Measurements from ENCODE around the gene DHH. TPM values are rescaled to one million over a fixed set of nuclear protein-coding genes. Genes with fewer than 3 reads are reported as not detected.

The DHH gene
- total and polyA plus RNA-seq, 8 donors = 0.10 to 1.1 (median 0.22) TPM; not detected in 2

- intact Hi-C loops (cut with DNase I; ENCODE audit: low total_unique reads) = no loop called here
- Histone ChIP-seq H3K4me3 (no peak overlapping the region), H3K4me1 (no peaks in the 10 kb centered on the region), H3K36me3 (peaks cover 95 to 100% (median 98%) of the 10 kb centered on the region in 4 donors), H3K9me3 (no peaks in the 10 kb centered on the region), H3K27ac (no peak overlapping the region), H3K27me3 (no peaks in the 10 kb centered on the region)
- no peak for TF ChIP-seq POLR2A (IDR thresholded peaks at IDR 0.05)
- no peak for TF ChIP-seq EP300 (IDR thresholded peaks at IDR 0.05)
- TF ChIP-seq CTCF (IDR thresholded peaks at IDR 0.05) = no peak
- TF ChIP-seq POLR2AphosphoS5 (IDR thresholded peaks at IDR 0.05) = no peak
- DNase-seq = no peak
- WGBS, 5 donors = 87 to 94% (median 92%) methylated on average over 7 to 9 of the region's 9 CpGs
Measured at GRCh38 chr12:49037111-49037946, 57.3 kb downstream of the DHH start.

Small RNA genes within 50 kb of the gene (small RNA-seq; reads per million reads assigned to genes)
- gene RF00019 = 0 reads per million in 4 donors

Other genes with a start within 250 kb of the DHH start
- 10 to 100 TPM; 31.3 to 88.1 (median 82.2) TPM for gene DDX23, start 242.6 kb downstream of the DHH start, total RNA-seq
- 10 to 100 TPM; 30.3 to 41.7 (median 34.2) TPM for gene DDX23, start 242.6 kb downstream of the DHH start, polyA plus RNA-seq
- 10 to 100 TPM in 1 of 5 donors, 1 to 10 TPM in 3, not detected in 1; 3.5 to 21.0 (median 5.0) TPM for gene RND1, start 228.9 kb downstream of the DHH start, total RNA-seq
- gene RND1, start 228.9 kb downstream of the DHH start, polyA plus RNA-seq = 10 to 100 TPM; 12.2 to 20.5 (median 20.5) TPM
- 10 to 100 TPM in 3 of 5 donors, 1 to 10 TPM in 2; 7.6 to 53.6 (median 16.0) TPM for gene FKBP11, start 169.3 kb downstream of the DHH start, total RNA-seq
- 10 to 100 TPM; 32.7 to 63.6 (median 47.7) TPM for gene FKBP11, start 169.3 kb downstream of the DHH start, polyA plus RNA-seq
- 10 to 100 TPM; 35.0 to 54.5 (median 42.4) TPM for gene ARF3, start 137.3 kb downstream of the DHH start, total RNA-seq
- 10 to 100 TPM; 34.7 to 56.5 (median 42.6) TPM for gene ARF3, start 137.3 kb downstream of the DHH start, polyA plus RNA-seq
- gene WNT10B, start 123.1 kb downstream of the DHH start, total RNA-seq = 10 to 100 TPM in 1 of 5 donors, 1 to 10 TPM in 1, not detected in 3; 3.1 to 21.7 TPM
- gene WNT10B, start 123.1 kb downstream of the DHH start, polyA plus RNA-seq = under 1 TPM in 1 of 3 donors, not detected in 2; 0.68 TPM
- not detected for gene WNT1, start 116.5 kb downstream of the DHH start, total RNA-seq
- gene WNT1, start 116.5 kb downstream of the DHH start, polyA plus RNA-seq = not detected
- under 1 TPM in 1 of 5 donors, not detected in 4; 0.18 TPM for gene DDN, start 95.4 kb downstream of the DHH start, total RNA-seq
- under 1 TPM; 0.08 to 0.31 (median 0.19) TPM for gene DDN, start 95.4 kb downstream of the DHH start, polyA plus RNA-seq
- 10 to 100 TPM in 4 of 5 donors, 1 to 10 TPM in 1; 5.8 to 68.7 (median 36.9) TPM for gene PRKAG1, start 76.0 kb downstream of the DHH start, total RNA-seq
- gene PRKAG1, start 76.0 kb downstream of the DHH start, polyA plus RNA-seq = 10 to 100 TPM; 42.6 to 61.7 (median 48.7) TPM
- gene KMT2D, start 34.0 kb downstream of the DHH start, total RNA-seq = 100 to 1,000 TPM in 3 of 5 donors, 10 to 100 TPM in 2; 65.4 to 220 (median 110) TPM
- 10 to 100 TPM in 1 of 3 donors, 1 to 10 TPM in 2; 3.2 to 17.2 (median 7.4) TPM for gene KMT2D, start 34.0 kb downstream of the DHH start, polyA plus RNA-seq
- gene RHEBL1, start 24.8 kb downstream of the DHH start, total RNA-seq = not detected
- gene RHEBL1, start 24.8 kb downstream of the DHH start, polyA plus RNA-seq = 1 to 10 TPM in 1 of 3 donors, under 1 TPM in 1, not detected in 1; 0.75 to 1.0 TPM
- gene LMBR1L, start 16.0 kb upstream of the DHH start, total RNA-seq = 10 to 100 TPM; 11.2 to 61.4 (median 54.9) TPM
- gene LMBR1L, start 16.0 kb upstream of the DHH start, polyA plus RNA-seq = 10 to 100 TPM in 1 of 3 donors, 1 to 10 TPM in 2; 6.8 to 40.4 (median 7.8) TPM
- gene TUBA1B, start 36.6 kb upstream of the DHH start, total RNA-seq = 100 to 1,000 TPM; 205 to 529 (median 339) TPM
- 100 to 1,000 TPM; 436 to 710 (median 468) TPM for gene TUBA1B, start 36.6 kb upstream of the DHH start, polyA plus RNA-seq
- 100 to 1,000 TPM in 4 of 5 donors, 10 to 100 TPM in 1; 82.2 to 279 (median 156) TPM for gene TUBA1A, start 94.3 kb upstream of the DHH start, total RNA-seq
- gene TUBA1A, start 94.3 kb upstream of the DHH start, polyA plus RNA-seq = 100 to 1,000 TPM in 1 of 3 donors, 10 to 100 TPM in 2; 64.5 to 104 (median 89.7) TPM
- gene TUBA1C, start 170.3 kb upstream of the DHH start, total RNA-seq = 100 to 1,000 TPM in 3 of 5 donors, 10 to 100 TPM in 2; 63.7 to 193 (median 107) TPM
- 100 to 1,000 TPM; 215 to 403 (median 328) TPM for gene TUBA1C, start 170.3 kb upstream of the DHH start, polyA plus RNA-seq
- 10 to 100 TPM in 2 of 5 donors, under 1 TPM in 1, not detected in 2; 0.45 to 14.5 (median 11.9) TPM for gene PRPH, start 200.3 kb upstream of the DHH start, total RNA-seq
- 1 to 10 TPM in 1 of 3 donors, under 1 TPM in 1, not detected in 1; 0.50 to 9.0 TPM for gene PRPH, start 200.3 kb upstream of the DHH start, polyA plus RNA-seq
- 10 to 100 TPM in 2 of 5 donors, 1 to 10 TPM in 3; 1.4 to 54.2 (median 8.5) TPM for gene TROAP, start 228.5 kb upstream of the DHH start, total RNA-seq
- gene TROAP, start 228.5 kb upstream of the DHH start, polyA plus RNA-seq = 10 to 100 TPM in 1 of 3 donors, 1 to 10 TPM in 2; 3.2 to 15.7 (median 8.9) TPM
- gene C1QL4, start 242.4 kb upstream of the DHH start, total RNA-seq = not detected
- gene C1QL4, start 242.4 kb upstream of the DHH start, polyA plus RNA-seq = not detected